ENCODE data around the gene PTGIS. TPM values are rescaled to one million over a fixed set of nuclear protein-coding genes. Genes with fewer than 3 reads are reported as not detected.

Gene PTGIS
- total RNA-seq, 1 experiment from 2014 or later, result 0.26 TPM

DNA sequence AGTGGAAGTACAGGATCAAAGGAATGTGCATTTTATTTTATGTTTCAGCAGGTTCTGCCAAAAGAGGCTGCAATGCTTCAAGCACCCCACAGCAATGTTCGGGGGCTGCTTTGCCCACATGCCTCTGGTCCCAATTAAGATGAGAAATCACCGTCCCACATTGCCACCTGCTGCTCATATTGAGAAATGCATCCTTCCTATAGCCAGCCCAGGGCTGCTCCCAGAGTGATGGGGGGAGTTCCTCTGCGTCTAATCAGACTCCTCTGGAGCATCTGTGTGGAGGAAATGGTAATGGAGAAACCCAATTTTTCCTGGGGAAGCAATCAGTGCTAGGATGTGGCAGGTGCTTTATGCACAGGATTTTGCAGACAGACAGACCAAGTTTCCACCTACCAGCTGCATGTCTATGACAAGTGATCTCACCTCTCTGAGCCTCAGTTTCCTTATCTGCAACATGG is 33.7 kb downstream of the PTGIS start:
- peak; percentile 82 for DNase-seq
- intact Hi-C loops (cut with micrococcal nuclease; ENCODE audit: unreplicated experiment), result loop anchor here (1.0 kb wide), 3 partner anchors 26 to 200 kb away; no protein-coding TSS in a partner anchor
- CTCF ChIA-PET, result interaction anchor here (0.6 to 1.1 kb wide), 4 partner anchors 49 to 408 kb away, joined by 3 to 6 read pairs (median 4); no protein-coding TSS in a partner anchor
- H3K9me3 Mint-ChIP-seq (ENCODE audit: low read depth, unreplicated experiment), result no peaks in the 10 kb centered on the region
- H3K27me3 Mint-ChIP-seq (ENCODE audit: unreplicated experiment), result peaks cover 66% of the 10 kb centered on the region
- no peak overlapping the region for H3K27ac Mint-ChIP-seq (ENCODE audit: unreplicated experiment)
- H3K4me1 Mint-ChIP-seq (ENCODE audit: low read depth, unreplicated experiment), result no peaks in the 10 kb centered on the region
- BruUV-seq (replicated peaks), result no TSS peak
- no peak overlapping the region for H3K4me3 Mint-ChIP-seq (ENCODE audit: low read depth, unreplicated experiment)
- TF ChIP-seq, protein P1, sequence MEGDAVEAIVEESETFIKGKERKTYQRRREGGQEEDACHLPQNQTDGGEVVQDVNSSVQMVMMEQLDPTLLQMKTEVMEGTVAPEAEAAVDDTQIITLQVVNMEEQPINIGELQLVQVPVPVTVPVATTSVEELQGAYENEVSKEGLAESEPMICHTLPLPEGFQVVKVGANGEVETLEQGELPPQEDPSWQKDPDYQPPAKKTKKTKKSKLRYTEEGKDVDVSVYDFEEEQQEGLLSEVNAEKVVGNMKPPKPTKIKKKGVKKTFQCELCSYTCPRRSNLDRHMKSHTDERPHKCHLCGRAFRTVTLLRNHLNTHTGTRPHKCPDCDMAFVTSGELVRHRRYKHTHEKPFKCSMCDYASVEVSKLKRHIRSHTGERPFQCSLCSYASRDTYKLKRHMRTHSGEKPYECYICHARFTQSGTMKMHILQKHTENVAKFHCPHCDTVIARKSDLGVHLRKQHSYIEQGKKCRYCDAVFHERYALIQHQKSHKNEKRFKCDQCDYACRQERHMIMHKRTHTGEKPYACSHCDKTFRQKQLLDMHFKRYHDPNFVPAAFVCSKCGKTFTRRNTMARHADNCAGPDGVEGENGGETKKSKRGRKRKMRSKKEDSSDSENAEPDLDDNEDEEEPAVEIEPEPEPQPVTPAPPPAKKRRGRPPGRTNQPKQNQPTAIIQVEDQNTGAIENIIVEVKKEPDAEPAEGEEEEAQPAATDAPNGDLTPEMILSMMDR (IDR thresholded peaks at IDR 0.05; ENCODE audit: unreplicated experiment), result peak; percentile 90
- peaks cover 4% of the 10 kb centered on the region for H3K36me3 Mint-ChIP-seq (ENCODE audit: insufficient read depth, unreplicated experiment)

DNA sequence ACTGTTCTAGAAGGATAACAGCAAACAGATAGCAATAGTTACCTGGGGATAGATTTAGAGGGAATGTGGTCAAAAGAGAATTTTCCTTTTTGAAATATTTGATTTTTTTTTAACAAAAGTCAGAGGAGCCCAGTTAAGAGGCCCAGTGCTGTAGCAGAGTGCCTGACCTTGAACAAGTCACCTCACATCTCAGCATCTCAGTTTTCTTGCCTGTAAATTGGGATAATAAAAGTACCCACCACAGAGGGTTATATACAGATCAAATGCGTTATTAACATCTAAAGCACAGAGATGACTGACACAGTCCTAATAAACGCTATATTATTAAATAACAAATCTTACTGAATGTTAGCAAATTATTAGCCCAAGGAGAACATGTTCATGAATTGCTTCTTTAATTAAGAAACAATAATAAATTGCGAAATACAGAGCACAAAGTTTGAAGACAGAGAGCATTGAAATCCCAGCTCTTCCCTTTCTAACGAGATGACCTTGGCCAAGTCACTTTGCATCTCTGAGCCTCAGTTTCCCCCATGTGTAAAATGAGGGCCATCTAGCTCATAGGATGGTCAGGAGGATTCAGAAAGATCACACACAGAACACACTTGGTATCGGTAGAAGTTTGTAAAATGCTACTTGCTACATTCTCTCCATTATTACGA is 35.5 kb downstream of the PTGIS start:
- no peak for DNase-seq
- H3K4me3 Mint-ChIP-seq (ENCODE audit: low read depth, unreplicated experiment), result no peak overlapping the region
- H3K27me3 Mint-ChIP-seq (ENCODE audit: unreplicated experiment), result peaks cover 80% of the 10 kb centered on the region
- H3K9me3 Mint-ChIP-seq (ENCODE audit: low read depth, unreplicated experiment), result no peaks in the 10 kb centered on the region
- H3K36me3 Mint-ChIP-seq (ENCODE audit: insufficient read depth, unreplicated experiment), result peaks cover 4% of the 10 kb centered on the region
- H3K4me1 Mint-ChIP-seq (ENCODE audit: low read depth, unreplicated experiment), result no peaks in the 10 kb centered on the region
- TF ChIP-seq, protein P1 (IDR thresholded peaks at IDR 0.05; ENCODE audit: unreplicated experiment), result no peak
- intact Hi-C loops (cut with micrococcal nuclease; ENCODE audit: unreplicated experiment), result no loop called here
- no peak overlapping the region for H3K27ac Mint-ChIP-seq (ENCODE audit: unreplicated experiment)
- no TSS peak for BruUV-seq (replicated peaks)
- CTCF ChIA-PET, result interaction anchor here (0.7 kb wide), 1 partner anchor 48 kb away, joined by 3 read pairs; no protein-coding TSS in a partner anchor

DNA sequence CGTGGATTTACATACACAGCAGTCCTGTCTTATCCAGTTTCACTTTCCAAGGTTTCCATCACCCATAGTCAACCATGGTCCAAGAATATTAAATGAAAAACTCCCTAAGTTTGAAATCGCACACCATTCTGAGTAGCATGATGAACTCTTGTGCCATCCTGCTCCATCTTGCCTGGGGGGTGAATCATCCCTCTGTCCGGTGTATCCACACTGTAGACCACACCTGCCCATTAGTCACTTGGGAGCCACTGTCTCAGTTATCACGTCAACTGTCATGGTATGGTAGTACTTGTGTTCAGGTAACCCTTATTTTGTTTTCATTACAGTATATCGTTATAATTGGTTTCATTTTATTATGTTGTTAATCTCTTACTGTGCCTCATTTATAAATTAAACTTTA is 38.5 kb downstream of the PTGIS start:
- intact Hi-C loops (cut with micrococcal nuclease; ENCODE audit: unreplicated experiment), result no loop called here
- TF ChIP-seq, protein P1 (IDR thresholded peaks at IDR 0.05; ENCODE audit: unreplicated experiment), result no peak
- no peak overlapping the region for H3K4me3 Mint-ChIP-seq (ENCODE audit: low read depth, unreplicated experiment)
- peaks cover 87% of the 10 kb centered on the region for H3K27me3 Mint-ChIP-seq (ENCODE audit: unreplicated experiment)
- BruUV-seq (replicated peaks), result no TSS peak
- CTCF ChIA-PET, result interaction anchor here (0.7 kb wide), 2 partner anchors 10 to 112 kb away, joined by 5 to 7 read pairs; no protein-coding TSS in a partner anchor
- no peak for DNase-seq
- no peaks in the 10 kb centered on the region for H3K4me1 Mint-ChIP-seq (ENCODE audit: low read depth, unreplicated experiment)
- H3K36me3 Mint-ChIP-seq (ENCODE audit: insufficient read depth, unreplicated experiment), result peaks cover 4% of the 10 kb centered on the region
- H3K9me3 Mint-ChIP-seq (ENCODE audit: low read depth, unreplicated experiment), result no peaks in the 10 kb centered on the region
- no peak overlapping the region for H3K27ac Mint-ChIP-seq (ENCODE audit: unreplicated experiment)

DNA sequence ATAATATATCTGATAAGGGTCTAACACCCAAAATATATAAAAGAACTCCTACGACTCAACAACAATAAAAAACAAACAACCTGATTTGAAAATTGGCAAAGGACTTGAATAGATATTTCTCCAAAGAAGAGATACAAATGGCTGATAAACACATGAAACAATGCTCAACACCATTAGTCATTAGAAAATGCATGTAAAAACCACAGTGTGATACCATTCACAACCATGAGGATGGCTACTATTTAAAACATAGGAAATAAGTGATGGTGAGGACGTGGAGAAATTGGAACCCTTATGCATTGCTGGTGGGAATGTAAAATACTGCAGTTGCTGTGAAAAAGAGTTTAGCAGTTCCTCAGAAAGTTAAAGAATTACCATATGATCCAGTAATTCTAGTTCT is 41.4 kb downstream of the PTGIS start:
- TF ChIP-seq, protein P1 (IDR thresholded peaks at IDR 0.05; ENCODE audit: unreplicated experiment), result no peak
- H3K27ac Mint-ChIP-seq (ENCODE audit: unreplicated experiment), result no peak overlapping the region
- H3K4me3 Mint-ChIP-seq (ENCODE audit: low read depth, unreplicated experiment), result no peak overlapping the region
- intact Hi-C loops (cut with micrococcal nuclease; ENCODE audit: unreplicated experiment), result no loop called here
- peaks cover 81% of the 10 kb centered on the region for H3K27me3 Mint-ChIP-seq (ENCODE audit: unreplicated experiment)
- no peaks in the 10 kb centered on the region for H3K9me3 Mint-ChIP-seq (ENCODE audit: low read depth, unreplicated experiment)
- H3K36me3 Mint-ChIP-seq (ENCODE audit: insufficient read depth, unreplicated experiment), result no peaks in the 10 kb centered on the region
- DNase-seq, result no peak
- H3K4me1 Mint-ChIP-seq (ENCODE audit: low read depth, unreplicated experiment), result no peaks in the 10 kb centered on the region
- CTCF ChIA-PET, result no interaction called here
- BruUV-seq (replicated peaks), result no TSS peak
